Dermis microvascular lymphatic vessel endothelial cell (primary cell): ENCODE results near the gene PLA2G2A. TPM values are rescaled to one million over a fixed set of nuclear protein-coding genes. Genes with fewer than 3 reads are reported as not detected.
"Not testable (repeated sequence)": the region's sequence is repeated elsewhere in the genome, so short reads cannot be mapped to it uniquely, and the experiment has no call there.

ENCODE experiments used
- DNase-seq, 2 donors: peaks; one replicate each; pipeline versions ENCODE4 v3.0.0 to v3.0.0-alpha.2; 2010; ENCODE audit warnings: low read depth in 2 of 2
- total RNA-seq: library from RNA; depleted of rRNA; stranded (reverse); fragments of >200 nt; gene quantifications from 2 replicates; pipeline ENCODE4 v1.2.1, GENCODE V29; 2014

Gene PLA2G2A
- total RNA-seq, 1 donor from 2014 or later, result not detected

- no peak for DNase-seq
These were observed 45.1 kb downstream of the PLA2G2A start for GRCh38 chr1:19934336-19934735.

GRCh38 chr1:19932866-19933265 is 46.6 kb downstream of the PLA2G2A start:
- DNase-seq, result no peak

- not testable (repeated sequence) for DNase-seq
These were observed 52.3 kb downstream of the PLA2G2A start for GRCh38 chr1:19927130-19927421.

GRCh38 chr1:19926296-19927129 is 52.9 kb downstream of the PLA2G2A start:
- peak; percentile 57 to 87 for DNase-seq

Other genes with a start within 250 kb of the PLA2G2A start
- 6.7 and 9.6 TPM in 2 replicates for gene TMCO4, start 179.7 kb downstream of the PLA2G2A start, total RNA-seq
- not detected in 2 replicates for gene RNF186, start 164.3 kb downstream of the PLA2G2A start, total RNA-seq
- 2.2 and 2.4 TPM in 2 replicates for gene OTUD3, start 97.2 kb downstream of the PLA2G2A start, total RNA-seq
- gene PLA2G2E, start 56.0 kb downstream of the PLA2G2A start, total RNA-seq, result not detected in 2 replicates
- under 0.01 and 0.25 TPM in 2 replicates for gene PLA2G5, start 90.6 kb upstream of the PLA2G2A start, total RNA-seq
- gene PLA2G2D, start 139.9 kb upstream of the PLA2G2A start, total RNA-seq, result not detected in 2 replicates
- not detected in 2 replicates for gene PLA2G2F, start 159.7 kb upstream of the PLA2G2A start, total RNA-seq
- under 0.01 TPM in 1 of 2 replicates, not detected in the other for gene UBXN10, start 206.5 kb upstream of the PLA2G2A start, total RNA-seq
- not detected in 2 replicates for gene PLA2G2C, start 206.9 kb upstream of the PLA2G2A start, total RNA-seq